MCF 10A (cell line): Measurements from ENCODE around the gene CYTL1. TPM values are rescaled to one million over a fixed set of nuclear protein-coding genes. Genes with fewer than 3 reads are reported as not detected.
"Not testable (repeated sequence)": the region's sequence is repeated elsewhere in the genome, so short reads cannot be mapped to it uniquely, and the experiment has no call there.

Experiments used
- BruUV-seq: library from RNA; stranded (reverse); fragments of 400-500 nt; replicated peaks from 2 replicates; lab custom pipeline; 2021; lab: Mats Ljungman, UMichigan
- CTCF ChIA-PET: fragments of 300-600 bp; sonication (Branson Sonifier 250); formaldehyde crosslinking; extraction: SDS; loops from one replicate; lab custom pipeline; 2021; ENCODE audit warnings: antibody characterized with exemption, inconsistent platforms; lab: Yijun Ruan, JAX
- POLR2A ChIA-PET: fragments of 300-600, 350-650 bp; sonication (Branson Sonifier 250); formaldehyde crosslinking; extraction: SDS; loops from one replicate; lab custom pipeline; 2020; ENCODE audit warnings: antibody characterized with exemption, inconsistent platforms; lab: Yijun Ruan, JAX
- DNase-seq: peaks from one replicate; pipeline ENCODE4 v3.0.0-alpha.2; 2018; ENCODE audit not compliant: unreplicated experiment
- H3K27ac Mint-ChIP-seq: one replicate; pipeline ENCODE4 v1.8.0; 2022; ENCODE audit warnings: mild to moderate bottlenecking, low read depth, mixed read lengths; ENCODE audit not compliant: unreplicated experiment
- H3K27me3 Mint-ChIP-seq: one replicate; pipeline ENCODE4 v1.8.0; 2022; ENCODE audit warnings: mixed read lengths; ENCODE audit not compliant: insufficient read depth, unreplicated experiment
- H3K36me3 Mint-ChIP-seq: one replicate; pipeline ENCODE4 v1.8.0; 2022; ENCODE audit warnings: mild to moderate bottlenecking, moderate library complexity, mixed read lengths; ENCODE audit not compliant: insufficient read depth, unreplicated experiment
- H3K4me1 Mint-ChIP-seq: one replicate; pipeline ENCODE4 v1.8.0; 2022; ENCODE audit warnings: mixed read lengths; ENCODE audit not compliant: insufficient read depth, unreplicated experiment
- H3K4me3 Mint-ChIP-seq: one replicate; pipeline ENCODE4 v1.8.0; 2022; ENCODE audit warnings: mild to moderate bottlenecking, moderate library complexity, mixed read lengths; ENCODE audit not compliant: unreplicated experiment
- H3K9me3 Mint-ChIP-seq: one replicate; pipeline ENCODE4 v1.8.0; 2022; ENCODE audit warnings: mixed read lengths; ENCODE audit not compliant: unreplicated experiment
- CTCF ChIP-seq: fragments of 200-600 bp; IDR thresholded peaks from one replicate; pipeline ENCODE4 v1.8.0; 2022; ENCODE audit warnings: antibody characterized with exemption, mild to moderate bottlenecking; ENCODE audit not compliant: unreplicated experiment
- intact Hi-C: fragments of 100-400 bp; cut with micrococcal nuclease; formaldehyde crosslinking; loops from 2 replicates; pipeline ENCODE4 v1.14.1; 2022
- total RNA-seq: library from RNA; stranded (reverse); gene quantifications from 2 replicates; pipeline ENCODE4 v1.2.3, GENCODE V29; 2022

Gene CYTL1
- total RNA-seq, 1 experiment from 2014 or later = not detected

GRCh38 chr4:5003372-5003857 is 15.8 kb downstream of the CYTL1 start:
- POLR2A ChIA-PET = interaction anchor here (0.7 kb wide), 1 partner anchor 428 kb away, joined by 4 read pairs; no protein-coding TSS in a partner anchor
- no peak for TF ChIP-seq CTCF
- H3K27me3 Mint-ChIP-seq = peaks cover 98% of the 10 kb centered on the region
- DNase-seq = no peak
- no TSS peak for BruUV-seq
- no peak overlapping the region for H3K27ac Mint-ChIP-seq
- no peak overlapping the region for H3K4me3 Mint-ChIP-seq
- no peaks in the 10 kb centered on the region for H3K36me3 Mint-ChIP-seq
- no peaks in the 10 kb centered on the region for H3K4me1 Mint-ChIP-seq
- CTCF ChIA-PET = interaction anchor here (1.1 kb wide), 1 partner anchor 9 kb away, joined by 3 read pairs; no protein-coding TSS in a partner anchor
- intact Hi-C loops = no loop called here
- H3K9me3 Mint-ChIP-seq = no peaks in the 10 kb centered on the region

- intact Hi-C loops = not testable (repeated sequence)
These were observed 17.6 kb downstream of the CYTL1 start for GRCh38 chr4:5001641-5002040.

GRCh38 chr4:4996935-4997334 is 22.3 kb downstream of the CYTL1 start:
- BruUV-seq, H3K4me3 Mint-ChIP-seq, intact Hi-C loops: not testable (repeated sequence)

More at GRCh38 chr4:5001641-5002040, 17.6 kb downstream of the CYTL1 start:
- not testable (repeated sequence) for H3K4me1 Mint-ChIP-seq, H3K27ac Mint-ChIP-seq, DNase-seq, H3K36me3 Mint-ChIP-seq, BruUV-seq, H3K4me3 Mint-ChIP-seq, H3K9me3 Mint-ChIP-seq
- CTCF ChIA-PET = interaction anchor here (0.6 kb wide), 2 partner anchors 10 to 15 kb away, joined by 3 to 4 read pairs; no protein-coding TSS in a partner anchor
- H3K27me3 Mint-ChIP-seq = peaks cover 93% of the 10 kb centered on the region
- POLR2A ChIA-PET = interaction anchor here (0.6 kb wide), 1 partner anchor 517 kb away, joined by 3 read pairs; no protein-coding TSS in a partner anchor

GRCh38 chr4:4995908-4996265 is 23.4 kb downstream of the CYTL1 start:
- POLR2A ChIA-PET = no interaction called here

More at GRCh38 chr4:4996935-4997334, 22.3 kb downstream of the CYTL1 start:
- DNase-seq, H3K27ac Mint-ChIP-seq, H3K36me3 Mint-ChIP-seq, H3K9me3 Mint-ChIP-seq: not testable (repeated sequence)
- Mint-ChIP-seq H3K27me3 (peaks cover 56% of the 10 kb centered on the region), H3K4me1 (peaks cover 18% of the 10 kb centered on the region)
- ChIA-PET POLR2A (interaction anchor here (0.6 kb wide), 2 partner anchors 46 to 53 kb away, joined by 3 to 4 read pairs; no protein-coding TSS in a partner anchor), CTCF (interaction anchor here (0.7 kb wide), 1 partner anchor 804 kb away, joined by 3 read pairs; no protein-coding TSS in a partner anchor)

More at GRCh38 chr4:4995908-4996265, 23.4 kb downstream of the CYTL1 start:
- DNase-seq = no peak
- no peaks in the 10 kb centered on the region for H3K9me3 Mint-ChIP-seq
- intact Hi-C loops = loop anchor here (1.0 to 2.0 kb wide), 3 partner anchors 146 to 794 kb away; no protein-coding TSS in a partner anchor
- BruUV-seq = no TSS peak
- H3K27ac Mint-ChIP-seq = no peak overlapping the region
- TF ChIP-seq CTCF = no peak
- CTCF ChIA-PET = interaction anchor here (0.6 to 1.4 kb wide), 5 partner anchors 21 to 795 kb away, joined by 3 to 4 read pairs (median 3); no protein-coding TSS in a partner anchor
- peaks cover 28% of the 10 kb centered on the region for H3K4me1 Mint-ChIP-seq
- no peak overlapping the region for H3K4me3 Mint-ChIP-seq
- peaks cover 46% of the 10 kb centered on the region for H3K27me3 Mint-ChIP-seq
- H3K36me3 Mint-ChIP-seq = peaks cover 5% of the 10 kb centered on the region
